ENCODE data around the gene ADGRF5. TPM values are rescaled to one million over a fixed set of nuclear protein-coding genes. Genes with fewer than 3 reads are reported as not detected.
A peak's percentile ranks its signal among the peaks of the same experiment; 100 is the strongest.
"Not testable (repeated sequence)": the region's sequence is repeated elsewhere in the genome, so short reads cannot be mapped to it uniquely, and the experiment has no call there.

Gene ADGRF5
- total RNA-seq, 1 donor from 2014 or later: 23.8 TPM

DNA sequence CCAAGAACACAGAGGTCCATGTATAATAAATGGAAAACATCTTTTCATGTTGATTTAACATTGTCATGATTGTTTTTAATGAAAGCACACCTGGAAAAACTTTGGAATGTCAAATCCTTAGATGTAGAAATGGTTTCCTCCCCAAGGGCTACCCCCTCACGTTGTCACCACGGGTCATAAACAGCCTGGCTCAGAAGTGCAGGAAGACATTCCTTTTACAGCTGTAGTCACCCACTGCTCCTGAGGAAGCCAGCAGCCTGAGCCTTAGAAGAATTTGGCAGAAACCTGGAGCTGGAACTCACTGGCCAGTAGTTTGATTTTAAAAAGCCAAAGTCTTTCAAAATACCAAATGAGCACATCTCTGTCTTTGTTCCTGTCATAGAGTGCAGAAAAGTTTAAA, 23.7 kb downstream of the ADGRF5 start:
- ATAC-seq (peak; percentile 57), DNase-seq (ENCODE audit: low spot score) (no peak)
- intact Hi-C loops (cut with DNase I): no loop called here

GRCh38 chr6:46896871-46897270, 24.9 kb downstream of the ADGRF5 start:
- no peak for ATAC-seq
- DNase-seq (ENCODE audit: low spot score): no peak
- intact Hi-C loops (cut with DNase I): no loop called here

DNA sequence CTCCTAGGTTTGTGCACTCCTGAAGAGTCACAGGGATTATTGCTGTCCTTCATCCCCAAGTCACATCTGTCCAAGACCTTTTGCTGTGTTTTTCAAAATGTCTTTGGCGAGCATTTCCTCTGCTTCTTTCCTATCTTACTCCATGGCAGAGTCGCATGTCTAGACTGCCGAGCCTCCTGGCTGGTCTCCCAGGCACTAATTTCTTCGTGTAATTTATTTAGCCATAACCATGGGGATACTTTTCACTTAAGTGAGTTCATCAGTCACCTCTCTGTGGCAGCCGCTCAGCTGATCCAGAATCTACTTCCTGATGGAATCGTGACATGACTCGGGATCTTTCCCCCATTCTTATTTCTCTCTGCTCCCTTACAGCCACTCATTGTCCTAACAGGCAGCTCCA, 25.8 kb downstream of the ADGRF5 start:
- intact Hi-C loops (cut with DNase I): no loop called here
- DNase-seq (ENCODE audit: low spot score): no peak

GRCh38 chr6:46894433-46894832, 27.3 kb downstream of the ADGRF5 start:
- intact Hi-C loops (cut with DNase I): no loop called here
- no peak for ATAC-seq

More for the DNA sequence above, 25.8 kb downstream of the ADGRF5 start:
- no peak for ATAC-seq

GRCh38 chr6:46893648-46894047, 28.1 kb downstream of the ADGRF5 start:
- intact Hi-C loops (cut with DNase I): no loop called here
- ATAC-seq (no peak), DNase-seq (ENCODE audit: low spot score) (no peak)

More at GRCh38 chr6:46894433-46894832, 27.3 kb downstream of the ADGRF5 start:
- no peak for DNase-seq (ENCODE audit: low spot score)

DNA sequence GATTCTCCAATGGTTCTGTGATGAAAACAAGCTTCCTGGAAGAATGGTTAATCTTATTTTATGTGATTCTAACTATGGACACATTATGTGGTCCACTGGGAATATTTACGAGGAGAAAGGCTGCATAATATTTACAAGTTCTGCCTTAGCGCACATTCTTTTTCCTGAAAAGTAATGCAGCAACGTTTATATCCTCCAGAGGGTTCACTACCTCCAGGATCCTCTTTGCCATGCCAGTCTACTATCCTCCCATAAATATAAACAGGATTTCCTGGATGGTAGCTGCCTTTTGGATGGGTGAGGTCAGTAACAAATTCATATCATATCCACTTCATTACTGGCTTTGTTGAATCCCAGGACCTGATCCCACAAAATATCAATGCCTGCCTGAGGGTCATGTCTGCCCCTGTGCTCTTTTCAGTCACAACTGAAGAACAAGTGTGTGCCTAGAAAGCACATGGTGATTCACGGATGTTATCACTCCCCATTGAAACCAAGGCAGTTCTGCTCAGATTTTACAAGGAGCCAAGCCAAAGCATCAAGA, 30.4 kb downstream of the ADGRF5 start:
- DNase-seq (ENCODE audit: low spot score) (no peak), ATAC-seq (no peak)
- intact Hi-C loops (cut with DNase I): no loop called here

DNA sequence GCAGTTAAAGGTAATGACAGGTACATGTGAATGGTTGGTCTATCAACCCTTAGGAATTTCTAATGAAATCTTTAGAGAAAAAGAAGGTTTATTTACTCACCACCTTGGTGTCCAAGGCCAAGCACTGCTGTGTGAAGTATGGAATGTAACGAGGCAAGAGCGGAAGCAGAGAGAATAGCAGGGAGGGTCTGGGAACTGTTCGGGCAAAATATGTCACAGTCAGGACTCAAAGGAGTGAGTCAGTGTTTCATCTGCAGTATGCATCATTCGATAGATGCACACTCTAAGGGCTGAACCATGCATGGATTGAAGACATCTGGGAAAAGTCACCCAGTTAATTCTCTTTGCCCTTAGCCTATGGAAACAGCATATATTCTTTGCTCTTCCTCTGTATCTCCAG, 33.2 kb downstream of the ADGRF5 start:
- no peak for DNase-seq (ENCODE audit: low spot score)

GRCh38 chr6:46888031-46888430, 33.7 kb downstream of the ADGRF5 start:
- DNase-seq (ENCODE audit: low spot score) (no peak), ATAC-seq (no peak)
- intact Hi-C loops (cut with DNase I): no loop called here

More for the DNA sequence above, 33.2 kb downstream of the ADGRF5 start:
- intact Hi-C loops (cut with DNase I): no loop called here
- no peak for ATAC-seq

- DNase-seq (ENCODE audit: low spot score) (no peak), ATAC-seq (no peak)
- intact Hi-C loops (cut with DNase I): no loop called here
Observed at GRCh38 chr6:46882645-46883044, 39.1 kb downstream of the ADGRF5 start.

GRCh38 chr6:46879003-46879402, 42.7 kb downstream of the ADGRF5 start:
- ATAC-seq: no peak
- DNase-seq (ENCODE audit: low spot score): no peak
- intact Hi-C loops (cut with DNase I): no loop called here

DNA sequence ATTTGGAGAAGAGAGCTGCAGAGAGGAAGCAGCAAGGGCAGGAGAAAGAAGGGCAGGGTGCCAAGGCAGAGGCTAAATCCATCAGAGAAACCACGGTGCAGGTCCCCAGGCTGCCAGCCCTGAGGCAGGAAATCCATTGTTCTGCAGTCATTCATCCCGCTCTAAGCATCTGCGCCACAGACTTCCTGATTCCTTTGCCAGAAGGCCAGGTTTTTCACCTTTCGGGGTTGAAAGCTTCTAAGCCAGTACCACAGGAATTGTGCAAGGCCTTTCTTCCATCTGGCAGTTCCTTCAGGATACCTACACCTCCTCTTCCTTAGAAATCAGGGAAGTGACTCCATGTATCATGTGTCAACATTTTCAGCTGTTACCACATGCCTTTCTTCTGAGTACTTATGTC, 45.6 kb downstream of the ADGRF5 start:
- ATAC-seq: no peak

GRCh38 chr6:46867411-46867810, 54.3 kb downstream of the ADGRF5 start:
- ATAC-seq: no peak
- intact Hi-C loops (cut with DNase I): no loop called here
- DNase-seq (ENCODE audit: low spot score): no peak

More for the DNA sequence above, 45.6 kb downstream of the ADGRF5 start:
- no peak for DNase-seq (ENCODE audit: low spot score)
- intact Hi-C loops (cut with DNase I): no loop called here

DNA sequence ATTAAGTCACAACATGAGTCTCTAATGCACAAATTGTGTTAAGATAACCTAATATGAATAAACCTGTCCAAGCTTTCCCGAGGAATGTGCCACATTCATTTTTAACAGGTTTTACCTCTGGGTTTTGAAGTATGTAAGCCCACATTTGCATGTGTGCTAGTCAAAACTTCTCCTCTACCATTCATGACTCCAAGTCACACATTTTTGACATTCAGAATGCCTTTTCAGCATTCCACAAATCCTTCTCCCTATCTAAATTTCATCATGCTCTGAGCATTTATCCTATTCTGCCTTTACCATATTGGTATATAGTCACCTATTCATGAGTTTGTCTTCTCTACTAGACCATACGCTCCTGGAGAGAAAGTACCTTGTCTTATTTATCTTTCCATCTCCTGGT, 56.5 kb downstream of the ADGRF5 start:
- intact Hi-C loops (cut with DNase I): no loop called here
- no peak for DNase-seq (ENCODE audit: low spot score)
- no peak for ATAC-seq

GRCh38 chr6:46863791-46864190, 57.9 kb downstream of the ADGRF5 start:
- DNase-seq (ENCODE audit: low spot score) (no peak), ATAC-seq (no peak)
- intact Hi-C loops (cut with DNase I): no loop called here

GRCh38 chr6:46862381-46862780, 59.4 kb downstream of the ADGRF5 start:
- intact Hi-C loops (cut with DNase I): no loop called here
- DNase-seq (ENCODE audit: low spot score) (no peak), ATAC-seq (no peak)

DNA sequence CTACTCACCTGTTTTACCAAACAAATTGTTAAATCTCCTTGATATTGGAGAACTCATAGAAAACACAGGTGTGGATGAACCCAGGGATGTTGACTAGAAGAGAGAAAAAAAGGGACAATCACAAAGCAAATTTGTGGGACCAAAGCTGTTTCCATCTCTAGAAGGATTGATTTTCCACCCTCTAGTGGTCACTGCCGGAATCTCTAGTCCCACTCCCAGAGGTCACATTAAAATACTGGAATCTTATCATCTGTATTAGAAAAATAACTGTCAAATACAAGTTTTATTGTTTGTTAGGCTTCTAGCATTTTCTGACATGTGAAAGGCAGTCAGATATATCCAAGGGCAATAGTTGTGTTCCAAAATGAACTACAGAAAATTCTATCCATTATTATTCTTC, 65.8 kb downstream of the ADGRF5 start:
- ATAC-seq; intact Hi-C loops (cut with DNase I); DNase-seq (ENCODE audit: low spot score): not testable (repeated sequence)

DNA sequence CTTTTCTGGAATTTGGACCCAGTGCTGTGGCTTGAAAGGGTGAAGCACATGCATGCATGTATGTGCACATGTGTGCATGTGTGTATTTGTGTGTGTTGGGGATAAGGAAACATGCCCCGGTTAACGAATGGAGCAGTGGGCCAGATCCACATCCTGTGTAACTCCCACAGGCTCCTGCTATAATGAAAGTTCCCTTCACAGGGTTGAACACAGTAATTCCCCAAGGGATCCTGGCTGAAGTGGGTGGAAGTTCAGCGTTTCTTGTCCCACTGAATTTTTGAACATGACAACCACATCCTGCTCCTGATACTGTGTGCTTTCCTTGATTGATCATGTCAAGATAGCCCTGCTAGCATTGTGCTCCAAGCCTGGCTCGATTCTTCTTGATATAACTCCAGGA, 70.2 kb downstream of the ADGRF5 start:
- DNase-seq (ENCODE audit: low spot score); ATAC-seq; intact Hi-C loops (cut with DNase I): not testable (repeated sequence)

DNA sequence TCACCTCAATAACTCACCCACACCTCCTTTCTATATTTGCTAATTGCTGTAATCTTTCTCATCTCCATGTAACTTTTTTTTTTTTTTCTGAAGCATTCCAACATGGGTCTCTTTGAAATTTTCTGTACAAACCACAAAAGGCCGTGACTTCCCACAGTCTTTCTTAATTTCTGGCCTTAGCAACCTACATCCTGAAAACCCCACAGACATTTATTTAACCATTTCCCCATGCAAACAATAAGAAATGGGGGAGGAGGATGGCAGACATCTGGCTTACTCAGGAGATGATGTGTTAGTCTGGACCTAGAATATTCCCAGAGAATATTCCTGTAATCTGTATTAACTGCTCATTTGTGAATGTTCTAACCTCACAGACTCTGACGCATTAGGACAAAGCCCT, 70.9 kb downstream of the ADGRF5 start:
- DNase-seq (ENCODE audit: low spot score) (no peak), ATAC-seq (no peak)
- intact Hi-C loops (cut with DNase I): no loop called here

DNA sequence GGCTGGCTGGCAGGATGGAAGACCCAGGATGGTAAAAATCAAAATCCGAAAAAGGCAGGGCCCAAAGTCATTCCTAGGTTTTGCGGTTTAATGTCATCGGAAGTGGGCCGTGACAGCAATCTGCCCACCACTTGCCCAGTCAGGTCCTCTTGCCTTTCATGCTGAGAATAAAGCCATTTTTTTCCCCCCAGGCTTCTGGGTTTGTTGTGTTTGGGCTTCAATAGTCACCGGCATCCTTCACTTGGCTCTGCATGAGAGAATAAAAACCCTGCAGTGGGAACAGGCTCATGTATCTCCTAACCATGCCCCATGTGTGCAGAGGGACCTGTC, 72.4 kb downstream of the ADGRF5 start:
- ATAC-seq (peak; percentile 18), DNase-seq (ENCODE audit: low spot score) (no peak)
- intact Hi-C loops (cut with DNase I): loop anchor here (10.0 kb wide), 1 partner anchor 455 kb away; the partner anchor contains the start of gene TNFRSF21

DNA sequence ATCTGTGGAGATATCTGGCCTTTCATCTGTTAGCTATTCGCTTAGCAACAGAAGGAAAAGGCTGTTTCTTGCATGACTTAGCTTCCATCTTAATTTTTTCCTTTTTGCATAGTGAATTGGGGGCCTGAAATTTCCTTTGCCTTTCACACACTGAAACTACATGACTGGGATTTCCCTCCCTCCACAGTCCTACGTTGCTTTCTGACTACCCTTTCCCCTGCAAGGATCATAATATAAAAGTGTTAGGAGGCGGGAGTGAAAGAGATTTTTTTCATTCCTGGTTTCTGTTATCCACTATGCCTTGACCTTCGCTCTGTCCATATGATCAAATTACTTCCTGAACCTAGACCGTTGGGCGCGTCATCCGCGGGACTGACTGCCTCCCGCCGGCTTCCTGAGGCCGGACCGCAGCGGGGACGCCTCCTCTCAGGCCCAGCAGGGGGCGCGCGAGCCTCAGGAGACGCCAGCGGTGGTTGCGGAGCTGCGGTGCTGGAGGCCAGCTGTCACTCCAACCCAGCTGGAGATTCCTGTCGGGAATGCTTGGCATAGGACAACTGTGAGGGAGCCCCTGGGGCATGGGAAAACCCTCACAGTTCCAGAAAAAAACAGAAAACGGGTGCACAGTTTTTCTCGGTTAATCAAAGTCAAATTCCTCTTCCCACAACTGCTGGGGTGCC, 72.9 kb downstream of the ADGRF5 start:
- ATAC-seq: peak; percentile 96
- intact Hi-C loops (cut with DNase I): loop anchor here (10.0 kb wide), 1 partner anchor 456 kb away; the partner anchor contains the start of gene TNFRSF21
- peak; percentile 90 for DNase-seq (ENCODE audit: low spot score)

- ATAC-seq (no peak), DNase-seq (ENCODE audit: low spot score) (no peak)
- intact Hi-C loops (cut with DNase I): loop anchor here (10.0 kb wide), 1 partner anchor 460 kb away; the partner anchor contains the start of gene TNFRSF21
Observed at GRCh38 chr6:46845126-46845525, 76.6 kb downstream of the ADGRF5 start.
